K562 (cell line): ENCODE measurements around the gene BPHL. TPM values are rescaled to one million over a fixed set of nuclear protein-coding genes. Genes with fewer than 3 reads are reported as not detected.

Experiments used
- ATAC-seq: fragments of 200-7000 bp; cut with Tn5 transposase; 3 replicates; pipeline ENCODE4 v1.9.1; 2020; ENCODE audit warnings: moderate library complexity
- BruUV-seq: library from RNA; stranded (reverse); fragments of 400-500 nt; replicated peaks from 2 replicates; lab custom pipeline; 2021; lab: Mats Ljungman, UMichigan
- CTCF ChIA-PET: fragments of 300-600 bp; formaldehyde crosslinking; extraction: SDS; loops from one replicate; lab custom pipeline; 2021; ENCODE audit warnings: low intra/inter-chr PET ratio; lab: Yijun Ruan, JAX
- POLR2A ChIA-PET: fragments of 300-600, 350-650 bp; sonication (Branson Sonifier 250); formaldehyde crosslinking; extraction: SDS; loops from one replicate; lab custom pipeline; 2021; ENCODE audit warnings: antibody characterized with exemption, inconsistent platforms; lab: Yijun Ruan, JAX
- DNase-seq, 4 experiments: peaks; one replicate each; pipeline versions ENCODE4 v3.0.0 to v3.0.0-alpha.2; 2011 to 2018; ENCODE audit warnings: low spot score in 3 of 4, mixed read lengths in 3 of 4; ENCODE audit errors: extremely low read depth in 1 of 4
- FAIRE-seq: peaks from 2 replicates; lab custom pipeline; 2011; peaks lifted over from hg19 to GRCh38; lab: Jason Lieb, UNC
- H2AFZ ChIP-seq: 2 replicates; pipeline ENCODE4 v1.6.0; 2011; ENCODE audit warnings: low read depth, low read length, control low read depth, inconsistent platforms
- H3K27ac ChIP-seq: fragments of 200-600 bp; 3 replicates; pipeline ENCODE4 v1.8.0; 2011; ENCODE audit warnings: low read depth, mild to moderate bottlenecking, control low read depth, inconsistent platforms, low read length, moderate library complexity, mixed read lengths; ENCODE audit errors: extremely low read depth
- H3K27me3 ChIP-seq, 2 experiments: fragments of 300-600 bp in 1 of 2; 2 replicates in 1 of 2; 3 replicates in 1 of 2; pipeline versions ENCODE4 v1.6.0 to v1.8.0; 2011; ENCODE audit warnings: inconsistent platforms in 2 of 2, low read length in 2 of 2, mild to moderate bottlenecking in 1 of 2, mixed read lengths in 1 of 2, moderate library complexity in 1 of 2; ENCODE audit not compliant: control insufficient read depth in 2 of 2, insufficient read depth in 2 of 2
- H3K36me3 ChIP-seq: fragments of 300-600 bp; 3 replicates; pipeline ENCODE4 v1.8.0; 2011; ENCODE audit warnings: mild to moderate bottlenecking, low read length, inconsistent platforms; ENCODE audit not compliant: control insufficient read depth, insufficient read depth
- H3K4me1 ChIP-seq, 2 experiments: fragments of 200-600 bp in 1 of 2; replicated peaks in 1 of 2; 2 replicates in 1 of 2; 3 replicates in 1 of 2; pipeline versions ENCODE4 v1.5.1 to v1.8.0; 2011; ENCODE audit warnings: inconsistent platforms in 2 of 2, low read length in 2 of 2, mild to moderate bottlenecking in 1 of 2, mixed read lengths in 1 of 2, moderate library complexity in 1 of 2; ENCODE audit not compliant: control insufficient read depth in 2 of 2, insufficient read depth in 2 of 2
- H3K4me2 ChIP-seq: 2 replicates; pipeline ENCODE4 v1.6.1; 2011; ENCODE audit warnings: low read length, control low read depth, inconsistent platforms, mixed read lengths; ENCODE audit not compliant: insufficient read depth
- H3K4me3 ChIP-seq: fragments of 200-600 bp; sonication (generic), shearing (Covaris generic); 2 replicates; pipeline ENCODE4 v1.5.1; 2016; ENCODE audit warnings: control low read depth, inconsistent platforms
- H3K79me2 ChIP-seq: fragments of 200-600 bp; 3 replicates; pipeline ENCODE4 v1.8.0; 2011; ENCODE audit warnings: low read length, inconsistent platforms; ENCODE audit not compliant: control insufficient read depth, insufficient read depth
- H3K9ac ChIP-seq, 2 experiments: 2 replicates each; pipeline versions ENCODE4 v1.6.0 to v1.6.1; 2011; ENCODE audit warnings: low read depth in 2 of 2, low read length in 2 of 2, control low read depth in 1 of 2, inconsistent platforms in 1 of 2, mild to moderate bottlenecking in 1 of 2, mixed read lengths in 1 of 2; ENCODE audit not compliant: insufficient read depth in 1 of 2
- H3K9me1 ChIP-seq: one replicate; pipeline ENCODE4 v1.6.0; 2011; ENCODE audit warnings: inconsistent platforms, mild to moderate bottlenecking, low read length, moderate library complexity; ENCODE audit not compliant: control insufficient read depth, insufficient read depth
- H3K9me3 ChIP-seq: replicated peaks from 2 replicates; pipeline ENCODE4 v1.5.1; 2011; ENCODE audit warnings: low read depth, low read length, inconsistent platforms; ENCODE audit not compliant: control insufficient read depth, insufficient read depth
- H4K20me1 ChIP-seq: replicated peaks from 2 replicates; pipeline ENCODE4 v1.6.1; 2011; ENCODE audit warnings: low read length, inconsistent platforms, mixed read lengths; ENCODE audit not compliant: control insufficient read depth, insufficient read depth
- ARNT ChIP-seq, 2 experiments: fragments of 450-650 bp; IDR thresholded peaks; 2 replicates each; pipeline ENCODE4 v1.6.1; 2016; ENCODE audit warnings: mild to moderate bottlenecking in 1 of 2
- CBX3 ChIP-seq, 2 experiments: IDR thresholded peaks; 1 replicate in 1 of 2; 2 replicates in 1 of 2; pipeline ENCODE4 v1.6.1; 2012; ENCODE audit warnings: inconsistent platforms in 2 of 2, low read length in 2 of 2, borderline replicate concordance in 1 of 2, control low read depth in 1 of 2
- CHD4 ChIP-seq: fragments of 200-600 bp; sonication (generic); IDR thresholded peaks from 3 replicates; pipeline ENCODE4 v1.6.1; 2012; ENCODE audit warnings: low read depth, mild to moderate bottlenecking, mixed read lengths, low read length, inconsistent platforms; ENCODE audit not compliant: insufficient read depth, insufficient replicate concordance, poor library complexity, severe bottlenecking
- CUX1 ChIP-seq: fragments of 200-800 bp; sonication (Bioruptor generic); IDR thresholded peaks from 2 replicates; pipeline ENCODE4 v1.6.1; 2016; ENCODE audit warnings: missing genetic modification characterization, missing compliant biosample characterization
- EZH2 ChIP-seq: IDR thresholded peaks from 2 replicates; pipeline ENCODE4 v1.6.1; 2012; ENCODE audit warnings: low read depth, mild to moderate bottlenecking, inconsistent platforms, low read length, borderline replicate concordance
- KDM1A ChIP-seq, 2 experiments: fragments of 450-650 bp; IDR thresholded peaks; 2 replicates each; pipeline ENCODE4 v1.6.1; 2016; ENCODE audit warnings: mild to moderate bottlenecking in 2 of 2
- NCOA2 ChIP-seq, 2 experiments: fragments of 450-650 bp; IDR thresholded peaks; 2 replicates each; pipeline ENCODE4 v1.6.1; 2018; ENCODE audit warnings: mild to moderate bottlenecking in 2 of 2, moderate library complexity in 1 of 2; ENCODE audit not compliant: partially characterized antibody in 2 of 2
- NR2C2 ChIP-seq, 2 experiments: fragments of 200-800 bp in 1 of 2; sonication (Bioruptor generic) in 1 of 2; sonication (generic) in 1 of 2; formaldehyde crosslinking in 1 of 2; IDR thresholded peaks; 2 replicates each; pipeline versions ENCODE4 v1.6.1 to v1.8.0; 2016 to 2022; ENCODE audit warnings: mild to moderate bottlenecking in 1 of 2, missing compliant biosample characterization in 1 of 2, missing genetic modification characterization in 1 of 2, missing genetic modification reagents in 1 of 2
- RBM25 ChIP-seq: fragments of 200-400 bp; formaldehyde crosslinking; IDR thresholded peaks from 2 replicates; pipeline ENCODE4 v1.6.1; 2018; ENCODE audit warnings: low read length, low read depth, moderate library complexity; ENCODE audit not compliant: severe bottlenecking
- SPI1 ChIP-seq: IDR thresholded peaks from 2 replicates; pipeline ENCODE4 v1.6.1; 2011; ENCODE audit warnings: low read depth, low read length, control low read depth, borderline replicate concordance
- SREBF2 ChIP-seq: sonication (generic); formaldehyde crosslinking; IDR thresholded peaks from 2 replicates; pipeline ENCODE4 v1.4.0; 2020; ENCODE audit warnings: mild to moderate bottlenecking, missing genetic modification reagents
- TRIM24 ChIP-seq, 2 experiments: fragments of 450-650 bp; IDR thresholded peaks; 2 replicates each; pipeline ENCODE4 v1.6.1; 2016
- TRIM28 ChIP-seq: fragments of 450-650 bp; IDR thresholded peaks from 2 replicates; pipeline ENCODE4 v1.6.1; 2017
- ZBTB12 ChIP-seq: fragments of 250-450 bp; sonication (Bioruptor Pico); IDR thresholded peaks from 2 replicates; pipeline ENCODE4 v1.4.0; 2020
- ZNF586 ChIP-seq: fragments of 450-650 bp; formaldehyde crosslinking; conservative IDR thresholded peaks from 2 replicates; pipeline ENCODE4 v1.4.0; 2020; ENCODE audit warnings: mild to moderate bottlenecking, moderate library complexity
- ZNF766 ChIP-seq: fragments of 200-800 bp; sonication (Bioruptor generic); conservative IDR thresholded peaks from 2 replicates; pipeline ENCODE4 v1.6.1; 2016; ENCODE audit warnings: missing genetic modification characterization, missing compliant biosample characterization
- WGBS: fragments of 100-300 bp; shearing (Covaris generic); methylation state at CpG from one replicate; pipeline ENCODE4 v1.1.6; 2016; ENCODE audit warnings: low coverage, mixed read lengths; ENCODE audit not compliant: insufficient coverage; ENCODE audit errors: missing lambda C conversion rate; 5-methylcytosine and 5-hydroxymethylcytosine counted together
- in situ Hi-C: fragments of 300-500 bp; cut with MboI; formaldehyde crosslinking; loops from 4 replicates; pipeline ENCODE4 v1.15.0; 2018; ENCODE audit warnings: inconsistent platforms, mixed read lengths
- intact Hi-C: fragments of 100-400 bp; cut with micrococcal nuclease; formaldehyde crosslinking; loops from 2 replicates; pipeline ENCODE4 v1.14.2; 2022
- polyA plus RNA-seq, 8 experiments: library from polyadenylated mRNA; depleted of rRNA in 4 of 8; stranded (reverse) in 5 of 8; unstranded in 3 of 8; fragments of >200 nt; fragmentation: Nextera tagmentation in 2 of 8; fragmentation: Illumina TruSeq in 1 of 8; extraction: Ambion mirVana in 2 of 8; extraction: Trizol in 1 of 8; gene quantifications; 2 replicates each; pipeline versions ENCODE4 v1.2.1 to v1.2.3, GENCODE V29; 2011 to 2014; ENCODE audit warnings: inconsistent platforms in 1 of 8, missing spikeins in 1 of 8
- total RNA-seq, 7 experiments: library from RNA; depleted of rRNA in 6 of 7; stranded (reverse); fragments of >200 nt in 6 of 7; fragmentation: Illumina TruSeq in 2 of 7; extraction: Trizol in 2 of 7; gene quantifications; 2 replicates each; pipeline versions ENCODE4 v1.2.1 to v1.2.3, GENCODE V29; 2011 to 2021; ENCODE audit warnings: low replicate concordance in 1 of 7

Gene BPHL
- total and polyA plus RNA-seq, 9 of the 15 experiments (the other 6 are each of a cell fraction or from before 2014, with no cell fraction given), result 3.5 to 17.4 (median 8.2) TPM

GRCh38 chr6:3190779-3191178 is 72.3 kb downstream of the BPHL start:
- in situ Hi-C loops (no loop called here), intact Hi-C loops (no loop called here)
- Histone ChIP-seq H3K27ac (no peak overlapping the region), H3K4me1 (peaks cover 8 to 10% of the 10 kb centered on the region in 2 experiments; a peak in 4 of 5 replicates), H3K9ac (no peak overlapping the region), H3K27me3 (no peaks in the 10 kb centered on the region), H2AFZ (no peak overlapping the region), H3K9me1 (no peaks in the 10 kb centered on the region), H3K9me3 (peaks cover 5% of the 10 kb centered on the region; the same call in 1 of the 2 replicates), H3K4me2 (no peak overlapping the region), H4K20me1 (no peaks in the 10 kb centered on the region), H3K79me2 (peaks cover 11% of the 10 kb centered on the region; the same call in 2 of the 3 replicates), H3K36me3 (no peaks in the 10 kb centered on the region), H3K4me3 (no peak overlapping the region)
- DNase-seq, result no peak
- POLR2A ChIA-PET, result interaction anchor here (0.8 to 1.4 kb wide), 3 partner anchors 14 to 71 kb away, joined by 3 read pairs; no protein-coding TSS in a partner anchor
- no peak for FAIRE-seq
- BruUV-seq, result no TSS peak
- ATAC-seq, result no peak
- CTCF ChIA-PET, result no interaction called here
- whole genome bisulfite sequencing, result 68% methylated on average over 5 of the region's 5 CpGs
- TF ChIP-seq TRIM24 (IDR thresholded peaks at IDR 0.05) (peak in 1 of 2 experiments; percentile 19; a peak in 1 of 4 replicates), SREBF2 (CRISPR knock-in tag) (no peak), NR2C2 (CRISPR knock-in tag; IDR thresholded peaks at IDR 0.05) (no peak), NR2C2 (tag; IDR thresholded peaks at IDR 0.05) (no peak), TRIM28 (0 out of 2 replicates have a peak, but pooled peaks have one; percentile 41), CBX3 (IDR thresholded peaks at IDR 0.05; ENCODE audit: borderline replicate concordance in 1 of 2, low read length in 2 of 2) (peak in 1 of 2 experiments; percentile 93; a peak in 1 of 3 replicates), SPI1 (no peak), NCOA2 (IDR thresholded peaks at IDR 0.05; ENCODE audit: partially characterized antibody in 2 of 2) (no peak), RBM25 (peak; percentile 81), ARNT (IDR thresholded peaks at IDR 0.05) (no peak), ZNF586 (CRISPR knock-in tag) (no peak), EZH2 (no peak), CHD4 (no peak), ZBTB12 (CRISPR knock-in tag) (no peak), KDM1A (IDR thresholded peaks at IDR 0.05) (peak in 1 of 2 experiments; percentile 62; a peak in 2 of 4 replicates), ZNF766 (no peak), CUX1 (CRISPR knock-in tag) (no peak)
